Measurements from ENCODE around the gene TBCD.

TBCD gene

GRCh38 chr17:82807101-82807500 is 55.2 kb downstream of the TBCD start:
- H3K4me2 ChIP-seq (ENCODE audit: low read length): no peak overlapping the region
- H3K79me2 ChIP-seq (ENCODE audit: low read length): peaks cover 13% of the 10 kb centered on the region; the same call in 1 of the 2 replicates
- H3K36me3 ChIP-seq (replicated peaks; ENCODE audit: low read depth, low read length): peaks cover 13% of the 10 kb centered on the region
- no peak overlapping the region for H2AFZ ChIP-seq (ENCODE audit: low read depth, low read length)
- H3K27ac ChIP-seq (ENCODE audit: low read length): no peak overlapping the region
- H3K4me3 ChIP-seq (ENCODE audit: low read length): no peak overlapping the region
- no peak overlapping the region for H3K9ac ChIP-seq (ENCODE audit: low read length)
- TF ChIP-seq CTCF (IDR thresholded peaks at IDR 0.05; ENCODE audit: low read depth, low read length) (no peak), EZH2phosphoT487 (IDR thresholded peaks at IDR 0.05; ENCODE audit: low read depth) (no peak)
- H4K20me1 ChIP-seq (ENCODE audit: insufficient read depth, low read length): peaks cover 13% of the 10 kb centered on the region
- no peaks in the 10 kb centered on the region for H3K4me1 ChIP-seq (ENCODE audit: low read length)
- no peaks in the 10 kb centered on the region for H3K27me3 ChIP-seq (ENCODE audit: low read depth, low read length)
- H3K9me3 ChIP-seq (ENCODE audit: insufficient read depth, low read length): no peaks in the 10 kb centered on the region

GRCh38 chr17:82807562-82807961 is 55.7 kb downstream of the TBCD start:
- Histone ChIP-seq H3K36me3 (replicated peaks; ENCODE audit: low read depth, low read length) (peaks cover 13% of the 10 kb centered on the region), H3K4me3 (ENCODE audit: low read length) (no peak overlapping the region), H3K4me2 (ENCODE audit: low read length) (no peak overlapping the region), H3K79me2 (ENCODE audit: low read length) (peaks cover 10% of the 10 kb centered on the region; the same call in 1 of the 2 replicates), H3K9me3 (ENCODE audit: insufficient read depth, low read length) (no peaks in the 10 kb centered on the region), H3K27ac (ENCODE audit: low read length) (no peak overlapping the region), H4K20me1 (ENCODE audit: insufficient read depth, low read length) (peaks cover 9% of the 10 kb centered on the region), H3K4me1 (ENCODE audit: low read length) (no peaks in the 10 kb centered on the region), H3K9ac (ENCODE audit: low read length) (no peak overlapping the region), H3K27me3 (ENCODE audit: low read depth, low read length) (no peaks in the 10 kb centered on the region), H2AFZ (ENCODE audit: low read depth, low read length) (no peak overlapping the region)
- TF ChIP-seq CTCF (IDR thresholded peaks at IDR 0.05; ENCODE audit: low read depth, low read length) (no peak), EZH2phosphoT487 (IDR thresholded peaks at IDR 0.05; ENCODE audit: low read depth) (no peak)

GRCh38 chr17:82808006-82808405 is 56.1 kb downstream of the TBCD start:
- peaks cover 6% of the 10 kb centered on the region; the same call in 1 of the 2 replicates for H3K79me2 ChIP-seq (ENCODE audit: low read length)
- no peak overlapping the region for H3K4me3 ChIP-seq (ENCODE audit: low read length)
- no peak overlapping the region for H3K9ac ChIP-seq (ENCODE audit: low read length)
- H3K4me2 ChIP-seq (ENCODE audit: low read length): no peak overlapping the region
- peaks cover 13% of the 10 kb centered on the region for H3K36me3 ChIP-seq (replicated peaks; ENCODE audit: low read depth, low read length)
- no peaks in the 10 kb centered on the region for H3K9me3 ChIP-seq (ENCODE audit: insufficient read depth, low read length)
- no peaks in the 10 kb centered on the region for H3K4me1 ChIP-seq (ENCODE audit: low read length)
- no peaks in the 10 kb centered on the region for H3K27me3 ChIP-seq (ENCODE audit: low read depth, low read length)
- TF ChIP-seq EZH2phosphoT487 (IDR thresholded peaks at IDR 0.05; ENCODE audit: low read depth) (no peak), CTCF (IDR thresholded peaks at IDR 0.05; ENCODE audit: low read depth, low read length) (no peak)
- no peak overlapping the region for H2AFZ ChIP-seq (ENCODE audit: low read depth, low read length)
- peaks cover 4% of the 10 kb centered on the region for H4K20me1 ChIP-seq (ENCODE audit: insufficient read depth, low read length)
- H3K27ac ChIP-seq (ENCODE audit: low read length): no peak overlapping the region

GRCh38 chr17:82808921-82809905 is 57.3 kb downstream of the TBCD start:
- Histone ChIP-seq H3K4me3 (ENCODE audit: low read length) (no peak overlapping the region), H3K79me2 (ENCODE audit: low read length) (no peaks in the 10 kb centered on the region), H3K4me1 (ENCODE audit: low read length) (no peaks in the 10 kb centered on the region), H3K4me2 (ENCODE audit: low read length) (no peak overlapping the region), H3K36me3 (replicated peaks; ENCODE audit: low read depth, low read length) (peaks cover 13% of the 10 kb centered on the region), H3K9me3 (ENCODE audit: insufficient read depth, low read length) (no peaks in the 10 kb centered on the region), H3K9ac (ENCODE audit: low read length) (no peak overlapping the region), H3K27ac (ENCODE audit: low read length) (no peak overlapping the region), H4K20me1 (ENCODE audit: insufficient read depth, low read length) (no peaks in the 10 kb centered on the region), H3K27me3 (ENCODE audit: low read depth, low read length) (no peaks in the 10 kb centered on the region), H2AFZ (ENCODE audit: low read depth, low read length) (no peak overlapping the region)
- no peak for TF ChIP-seq CTCF (IDR thresholded peaks at IDR 0.05; ENCODE audit: low read depth, low read length)
- TF ChIP-seq EZH2phosphoT487 (IDR thresholded peaks at IDR 0.05; ENCODE audit: low read depth): no peak

Data from OCI-LY3 (cell line).